ENCODE measurements around the gene SNX8.
"Not testable (repeated sequence)": the region's sequence is repeated elsewhere in the genome, so short reads cannot be mapped to it uniquely, and the experiment has no call there.

The SNX8 gene

GRCh38 chr7:2289111-2289586 lies 25.1 kb downstream of the SNX8 start:
- DNase-seq: no peak

- no peak for DNase-seq
Observed at GRCh38 chr7:2288503-2288902, 25.7 kb downstream of the SNX8 start.

GRCh38 chr7:2287745-2288144 lies 26.5 kb downstream of the SNX8 start:
- DNase-seq: no peak

- DNase-seq: no peak
Observed at GRCh38 chr7:2283074-2283473, 31.2 kb downstream of the SNX8 start.

GRCh38 chr7:2282185-2282751 lies 32.0 kb downstream of the SNX8 start:
- DNase-seq: no peak

GRCh38 chr7:2281541-2281940 lies 32.7 kb downstream of the SNX8 start:
- no peak for DNase-seq

- no peak for DNase-seq
Observed at GRCh38 chr7:2280424-2280823, 33.8 kb downstream of the SNX8 start.

GRCh38 chr7:2279896-2280295 lies 34.3 kb downstream of the SNX8 start:
- DNase-seq: no peak

- DNase-seq: no peak
Observed at GRCh38 chr7:2278026-2278425, 36.2 kb downstream of the SNX8 start.

GRCh38 chr7:2276107-2276506 lies 38.1 kb downstream of the SNX8 start:
- no peak for DNase-seq

GRCh38 chr7:2275101-2275500 lies 39.1 kb downstream of the SNX8 start:
- no peak for DNase-seq

- no peak for DNase-seq
Observed at GRCh38 chr7:2274666-2275065, 39.6 kb downstream of the SNX8 start.

- DNase-seq: no peak
Observed at GRCh38 chr7:2273866-2274265, 40.4 kb downstream of the SNX8 start.

GRCh38 chr7:2272031-2272430 lies 42.2 kb downstream of the SNX8 start:
- no peak for DNase-seq

- DNase-seq: no peak
Observed at GRCh38 chr7:2271273-2272026, 42.8 kb downstream of the SNX8 start.

GRCh38 chr7:2270495-2270894 lies 43.7 kb downstream of the SNX8 start:
- DNase-seq: no peak

GRCh38 chr7:2269991-2270460 lies 44.2 kb downstream of the SNX8 start:
- DNase-seq: no peak

GRCh38 chr7:2269089-2269990 lies 44.9 kb downstream of the SNX8 start:
- not testable (repeated sequence) for DNase-seq

- no peak for DNase-seq
Observed at GRCh38 chr7:2266911-2267310, 47.3 kb downstream of the SNX8 start.

GRCh38 chr7:2264158-2264557 lies 50.1 kb downstream of the SNX8 start:
- no peak for DNase-seq

- DNase-seq: no peak
Observed at GRCh38 chr7:2263176-2263575, 51.1 kb downstream of the SNX8 start.

- DNase-seq: peak; percentile 19 to 67
Observed at GRCh38 chr7:2261611-2262010, 52.6 kb downstream of the SNX8 start.

- no peak for DNase-seq
Observed at GRCh38 chr7:2260820-2261219, 53.4 kb downstream of the SNX8 start.

GRCh38 chr7:2259480-2259879 lies 54.8 kb downstream of the SNX8 start:
- no peak for DNase-seq

Measured in CD4-positive, alpha-beta T cell treated with Interferon alpha-2 for 1 hour (primary cell).